Measurements from ENCODE around the gene EPPIN.
A peak's percentile ranks its signal among the peaks of the same experiment; 100 is the strongest.
"Not testable (repeated sequence)": the region's sequence is repeated elsewhere in the genome, so short reads cannot be mapped to it uniquely, and the experiment has no call there.

EPPIN gene

DNA sequence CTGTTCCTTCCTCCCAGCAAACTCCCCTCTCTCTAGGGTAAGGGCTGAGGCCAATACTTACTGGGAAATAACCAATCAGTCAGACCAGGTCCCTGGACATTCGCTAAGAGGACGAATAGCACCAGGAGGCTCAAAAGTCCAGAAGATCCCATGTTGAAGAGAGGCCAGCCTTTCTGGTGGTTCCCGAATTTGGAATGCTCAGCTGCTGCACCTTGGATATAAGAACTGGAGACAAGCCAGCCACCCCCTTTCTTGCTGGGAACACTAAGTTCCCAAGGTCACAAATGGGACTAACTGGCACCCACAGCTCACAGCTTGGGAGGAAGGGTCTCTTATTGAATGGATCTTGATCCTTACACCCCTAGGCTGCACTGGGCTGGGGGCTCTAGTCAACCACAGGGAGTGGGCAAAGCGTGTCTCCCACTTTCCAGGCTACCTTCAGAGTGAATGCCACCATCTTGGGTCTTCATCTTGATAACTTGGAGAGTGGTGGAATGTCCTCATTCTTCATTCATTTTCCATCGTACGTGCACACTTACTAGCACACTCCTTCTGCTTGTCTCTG, at the start of gene EPPIN:
TSS of gene EPPIN (minus strand) at position 196 of the 565 bp plus-strand sequence. CDS start at position 152, 44 bp downstream.
- no peak for DNase-seq

DNA sequence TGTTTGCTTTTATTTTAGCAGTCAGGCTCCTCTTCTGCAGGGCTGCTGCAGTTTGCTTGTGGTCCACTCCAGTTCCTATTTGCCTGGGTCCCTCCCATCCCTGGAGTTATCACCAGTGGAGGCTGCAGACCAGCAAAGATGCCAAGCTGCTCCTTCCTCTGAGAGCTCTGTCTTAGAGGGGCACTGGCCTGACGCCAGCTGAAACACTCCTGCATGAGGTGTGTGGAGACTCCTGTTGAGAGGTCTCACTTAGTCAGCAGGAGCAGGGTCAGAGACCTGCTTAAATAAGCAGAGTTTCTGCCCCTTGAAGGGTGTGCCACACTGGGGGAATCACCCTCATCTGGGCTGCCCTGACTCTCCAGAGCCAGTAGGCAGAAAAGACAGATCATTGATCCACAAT, 48.0 kb upstream of the EPPIN start:
- DNase-seq: no peak

DNA sequence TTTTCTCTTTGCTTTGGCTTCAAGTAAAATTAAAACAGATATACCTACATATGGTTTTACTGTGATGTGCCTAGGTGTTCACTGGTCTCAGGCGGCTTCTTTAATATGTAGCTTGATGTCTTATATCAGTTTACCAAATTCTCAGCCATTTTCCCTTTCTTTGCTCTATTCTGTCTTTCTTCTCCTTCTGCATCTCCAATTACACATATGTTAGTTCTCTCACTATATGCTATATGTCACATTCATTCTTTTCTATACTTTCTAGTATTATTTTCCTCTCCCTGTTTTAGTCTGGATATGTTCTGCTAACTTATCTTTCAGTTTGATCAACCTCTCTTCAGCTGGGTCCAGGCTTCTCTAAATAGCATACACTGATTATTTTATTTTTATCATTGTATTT, 46.3 kb upstream of the EPPIN start:
- DNase-seq: no peak

GRCh38 chr20:45592574-45593189, 45.5 kb upstream of the EPPIN start:
- DNase-seq: peak; percentile 64

DNA sequence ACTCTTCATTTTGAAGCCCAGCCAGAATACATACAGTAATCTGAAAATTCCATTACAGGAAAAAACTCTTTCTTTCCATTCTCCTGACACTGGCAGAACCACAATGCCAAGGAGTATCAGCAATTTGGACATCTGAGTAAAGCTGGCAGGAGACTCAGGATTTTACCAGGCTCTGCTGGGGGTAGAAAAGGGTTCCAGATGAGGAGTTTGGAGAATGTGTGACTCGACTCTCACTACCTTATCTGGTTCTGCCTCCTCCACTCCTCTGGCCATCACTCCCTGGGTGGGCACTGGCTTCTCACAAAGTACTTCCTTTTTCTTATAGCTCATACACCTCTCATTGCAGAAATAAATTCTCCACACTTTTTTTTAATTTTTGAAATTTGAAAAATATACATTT, 42.5 kb upstream of the EPPIN start:
- no peak for DNase-seq

DNA sequence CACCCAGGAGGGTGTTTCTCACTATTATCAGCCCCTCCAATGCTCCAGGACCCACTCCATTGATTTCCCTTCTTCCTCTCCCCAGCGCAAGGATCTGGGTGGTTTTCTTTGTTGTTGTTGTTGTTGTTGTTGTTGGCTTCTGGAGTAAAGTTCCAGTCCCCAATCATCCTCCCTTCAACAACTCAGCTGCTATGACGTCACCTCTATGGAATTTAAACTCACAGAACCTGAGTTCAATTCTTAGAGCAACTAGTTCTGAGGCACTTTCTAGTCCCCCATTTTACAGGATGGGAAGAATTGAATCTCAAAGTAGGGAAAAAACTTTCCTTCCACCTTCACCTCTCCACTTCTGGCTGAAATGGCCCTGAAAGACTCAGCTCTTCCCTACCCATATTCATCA, 41.6 kb upstream of the EPPIN start:
- no peak for DNase-seq

GRCh38 chr20:45585986-45586385, 38.8 kb upstream of the EPPIN start:
- not testable (repeated sequence) for DNase-seq

DNA sequence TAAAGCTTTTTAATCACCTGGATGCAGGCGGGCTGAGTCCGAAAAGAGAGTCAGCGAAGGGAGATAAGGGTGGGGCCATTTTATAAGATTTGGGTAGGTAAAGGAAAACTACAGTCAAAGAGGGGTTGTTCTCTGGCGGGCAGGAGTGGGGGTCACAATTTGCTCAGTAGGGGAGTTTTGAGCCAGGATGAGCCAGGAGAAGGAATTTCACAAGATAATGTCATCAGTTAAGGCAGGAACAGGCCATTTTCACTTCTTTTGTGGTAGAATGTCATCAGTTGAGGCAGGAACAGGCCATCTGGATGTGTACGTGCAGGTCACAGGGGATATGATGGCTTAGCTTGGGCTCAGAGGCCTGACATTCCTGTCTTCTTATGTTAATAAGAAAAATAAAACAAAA, 37.1 kb upstream of the EPPIN start:
- not testable (repeated sequence) for DNase-seq

- no peak for DNase-seq
These were observed 36.3 kb upstream of the EPPIN start for GRCh38 chr20:45583502-45583901.

DNA sequence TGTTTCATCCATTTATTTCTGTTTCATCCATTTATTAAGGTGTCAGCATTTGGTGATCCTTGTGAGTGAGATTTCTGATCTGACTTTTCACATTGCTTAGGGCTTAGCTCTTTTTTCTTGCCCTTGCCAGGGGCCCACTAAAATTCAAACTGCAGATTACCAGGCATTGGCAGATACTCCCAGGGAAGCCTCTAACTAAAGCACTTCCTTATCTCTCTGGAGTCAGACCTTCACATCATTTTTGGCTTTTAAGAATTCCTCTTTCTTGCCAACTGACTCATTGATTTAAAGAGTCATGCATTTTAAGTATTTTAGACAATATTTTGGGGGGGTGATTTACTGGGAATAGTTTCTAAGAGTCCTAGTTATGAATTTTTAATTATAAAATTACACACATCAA, 34.5 kb upstream of the EPPIN start:
- DNase-seq: no peak

DNA sequence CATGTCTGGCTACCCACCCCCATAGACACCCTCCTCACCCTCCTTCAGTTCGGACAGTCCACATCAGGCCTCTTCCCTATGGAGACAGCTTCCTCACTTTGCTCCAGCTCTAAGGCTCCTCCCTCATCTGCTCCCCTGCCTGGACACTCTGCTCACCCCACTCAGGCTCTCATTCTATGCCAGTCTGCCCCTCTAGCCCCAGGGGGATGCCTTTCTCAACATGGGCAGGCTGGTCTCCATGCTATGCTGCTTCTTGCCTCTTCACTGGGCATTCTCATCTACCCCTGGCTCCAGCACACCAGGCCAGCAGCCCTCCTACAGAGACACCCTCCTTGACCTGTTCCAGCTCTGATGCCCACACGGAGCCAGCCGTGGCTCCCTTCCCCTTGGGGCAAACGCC, 32.0 kb upstream of the EPPIN start, which contains the start of gene WFDC8:
TSS of gene WFDC8 (minus strand) at position 101 of the 400 bp plus-strand sequence. CDS start at position 64, 37 bp downstream.
- no peak for DNase-seq

- DNase-seq: no peak
These were observed 31.0 kb upstream of the EPPIN start for GRCh38 chr20:45578231-45578630.

- DNase-seq: no peak
These were observed 29.8 kb upstream of the EPPIN start for GRCh38 chr20:45576995-45577394.

DNA sequence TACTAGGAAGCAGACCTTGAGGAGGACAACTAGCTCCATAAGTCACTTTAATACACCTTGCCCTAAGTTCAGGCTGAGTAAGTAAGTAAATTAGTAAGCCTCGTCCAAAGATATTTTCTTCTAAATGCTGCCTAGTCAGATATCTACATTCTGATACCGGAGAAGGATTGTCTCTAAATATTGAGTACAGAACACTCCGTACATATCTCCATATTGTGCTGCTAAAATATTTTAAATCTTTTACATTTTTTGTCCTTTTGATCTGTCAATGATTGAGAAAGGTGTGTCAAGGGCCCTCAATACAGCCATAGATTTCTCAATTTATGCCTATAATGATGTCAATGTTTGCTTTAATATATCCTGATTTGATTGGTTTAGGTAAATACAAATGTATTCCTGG, 28.7 kb upstream of the EPPIN start:
- DNase-seq: no peak

GRCh38 chr20:45569650-45570049, 22.4 kb upstream of the EPPIN start:
- DNase-seq: not testable (repeated sequence)

- DNase-seq: no peak
These were observed 17.6 kb upstream of the EPPIN start for GRCh38 chr20:45564760-45565276.

DNA sequence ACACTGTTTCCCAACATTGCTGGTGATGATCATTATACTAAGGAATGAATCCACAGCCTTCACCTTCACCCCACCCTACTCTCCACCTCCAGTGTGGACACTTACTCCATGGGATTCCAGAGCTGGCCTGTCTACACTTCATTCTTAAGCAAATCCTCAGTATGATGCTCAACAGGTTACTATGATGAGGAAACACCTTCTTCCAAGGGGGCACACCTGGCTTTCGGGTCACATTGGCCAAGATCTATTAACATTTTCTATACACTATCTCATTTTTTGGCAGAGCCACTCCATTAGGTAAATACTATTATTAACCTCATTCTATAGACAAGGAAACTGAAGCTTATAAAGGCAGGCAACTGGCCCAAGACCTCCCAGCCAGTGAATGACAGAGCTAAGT, 8.0 kb upstream of the EPPIN start:
- DNase-seq: no peak

GRCh38 chr20:45552456-45552855, 5.3 kb upstream of the EPPIN start:
- no peak for DNase-seq

- DNase-seq: no peak
These were observed 3.6 kb upstream of the EPPIN start for GRCh38 chr20:45550765-45551164.

DNA sequence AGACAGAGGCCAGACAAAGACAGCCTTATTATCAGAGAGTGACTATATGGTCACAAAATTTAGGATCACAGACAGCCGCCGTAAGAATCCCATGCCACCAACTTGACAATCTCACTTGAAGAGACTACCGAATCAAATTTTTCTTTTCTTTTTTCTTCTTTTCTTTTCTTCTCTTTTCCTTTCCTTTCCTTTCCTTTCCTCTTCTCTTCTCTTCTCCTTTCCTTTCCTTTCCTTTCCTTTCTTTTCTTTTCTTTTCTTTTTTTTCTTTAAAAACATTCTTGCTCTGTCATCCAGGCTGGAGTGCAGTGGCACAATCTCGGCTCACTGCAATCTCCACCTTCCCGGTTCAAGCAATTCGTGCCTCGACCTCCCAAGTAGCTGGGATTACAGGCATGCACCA, 1.2 kb upstream of the EPPIN start:
- DNase-seq: no peak

DNA sequence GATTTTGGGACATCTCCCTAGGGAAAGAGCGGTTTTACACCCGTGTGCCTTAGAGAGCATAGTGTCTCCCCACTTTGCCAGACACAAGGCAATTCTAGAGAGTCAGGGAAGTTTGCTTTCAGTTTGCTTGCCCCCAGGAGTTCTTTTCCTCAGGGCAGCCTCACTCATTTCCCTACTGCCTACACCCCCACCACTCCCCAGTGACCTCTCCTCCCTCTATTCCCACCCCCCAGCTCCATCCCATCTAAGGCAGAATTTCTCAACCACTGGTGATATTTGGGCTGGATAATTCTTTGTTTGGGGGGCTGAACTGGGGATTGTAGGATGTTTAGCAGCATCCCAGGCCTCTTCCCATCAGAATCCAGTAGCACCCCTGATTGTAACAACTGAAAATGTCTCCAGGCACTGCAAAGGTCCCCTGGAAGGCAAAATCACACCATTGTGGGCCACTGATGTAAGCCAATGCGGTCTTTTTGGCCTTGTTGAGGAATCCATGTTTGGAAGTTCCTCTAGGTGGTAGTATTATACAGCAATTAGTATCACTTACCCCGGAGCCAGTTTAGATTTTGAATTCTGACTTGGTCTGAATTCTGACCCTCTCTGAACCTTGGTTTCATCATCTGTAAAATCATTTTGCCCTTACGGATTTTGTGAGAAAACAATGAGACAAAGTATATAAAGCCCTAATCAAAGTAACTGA, 1.3 kb downstream of the EPPIN start:
- DNase-seq: peak; percentile 17

DNA sequence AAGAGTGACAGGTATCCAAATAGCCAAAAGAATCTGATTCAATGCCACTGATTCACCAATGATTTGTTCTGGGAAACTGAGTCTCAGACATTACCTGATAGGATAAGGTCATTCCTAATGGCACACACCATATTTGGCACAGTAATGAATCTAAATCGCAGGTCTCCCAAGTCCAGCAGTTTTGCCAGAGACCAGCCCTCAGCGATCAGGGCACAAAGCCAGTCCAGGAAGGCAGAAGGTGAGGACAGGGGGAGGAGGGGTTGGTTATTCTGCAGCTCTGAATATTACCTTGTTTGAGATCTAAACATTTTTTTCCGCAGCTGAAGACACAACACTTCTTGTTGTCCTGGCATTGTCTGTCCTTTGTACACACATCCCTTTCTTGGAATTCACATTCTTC, 1.9 kb downstream of the EPPIN start:
- no peak for DNase-seq

GRCh38 chr20:45539382-45539781, 7.8 kb downstream of the EPPIN start, which contains the start of gene WFDC6:
TSS of gene WFDC6 (minus strand) at chr20:45539482. CDS start at chr20:45539407, 75 bp downstream.
- no peak for DNase-seq

GRCh38 chr20:45538209-45538799, 8.9 kb downstream of the EPPIN start:
- DNase-seq: no peak
